Hematopoietic multipotent progenitor cell treated with erythropoietin and hydrocortisone succinate and interleukin-3 and kit ligand, for 15 days (in vitro differentiated cells): ENCODE data around the gene ROBO2.

ENCODE experiments used
- DNase-seq: peaks from one replicate; pipeline ENCODE4 v3.0.0-alpha.2; 2015; ENCODE audit warnings: low spot score

ROBO2 gene

GRCh38 chr3:77189258-77189657 lies 149.4 kb downstream of the ROBO2 start:
- no peak for DNase-seq

GRCh38 chr3:77189684-77190083 lies 149.8 kb downstream of the ROBO2 start:
- DNase-seq, result no peak

GRCh38 chr3:77190374-77190773 lies 150.5 kb downstream of the ROBO2 start:
- DNase-seq, result no peak

- DNase-seq, result no peak
Observed at GRCh38 chr3:77191014-77191413, 151.1 kb downstream of the ROBO2 start.

GRCh38 chr3:77191640-77192039 lies 151.7 kb downstream of the ROBO2 start:
- no peak for DNase-seq

- DNase-seq, result no peak
Observed at GRCh38 chr3:77195766-77196545, 156.1 kb downstream of the ROBO2 start.

GRCh38 chr3:77197408-77197807 lies 157.5 kb downstream of the ROBO2 start:
- no peak for DNase-seq

GRCh38 chr3:77203851-77204250 lies 164.0 kb downstream of the ROBO2 start:
- DNase-seq, result no peak

- no peak for DNase-seq
Observed at GRCh38 chr3:77204788-77205187, 164.9 kb downstream of the ROBO2 start.

- no peak for DNase-seq
Observed at GRCh38 chr3:77207753-77208152, 167.9 kb downstream of the ROBO2 start.

- no peak for DNase-seq
Observed at GRCh38 chr3:77222701-77223100, 182.8 kb downstream of the ROBO2 start.

- no peak for DNase-seq
Observed at GRCh38 chr3:77227567-77227966, 187.7 kb downstream of the ROBO2 start.

- DNase-seq, result no peak
Observed at GRCh38 chr3:77232557-77232956, 192.7 kb downstream of the ROBO2 start.

- no peak for DNase-seq
Observed at GRCh38 chr3:77234004-77234403, 194.1 kb downstream of the ROBO2 start.

GRCh38 chr3:77236118-77236517 lies 196.2 kb downstream of the ROBO2 start:
- no peak for DNase-seq

- DNase-seq, result no peak
Observed at GRCh38 chr3:77240072-77240650, 200.3 kb downstream of the ROBO2 start.

- no peak for DNase-seq
Observed at GRCh38 chr3:77242371-77242770, 202.5 kb downstream of the ROBO2 start.

- no peak for DNase-seq
Observed at GRCh38 chr3:77244981-77245380, 205.1 kb downstream of the ROBO2 start.

GRCh38 chr3:77247061-77247460 lies 207.2 kb downstream of the ROBO2 start:
- DNase-seq, result no peak

- DNase-seq, result no peak
Observed at GRCh38 chr3:77247817-77248216, 207.9 kb downstream of the ROBO2 start.

GRCh38 chr3:77248420-77248819 lies 208.5 kb downstream of the ROBO2 start:
- no peak for DNase-seq

GRCh38 chr3:77251136-77251535 lies 211.2 kb downstream of the ROBO2 start:
- DNase-seq, result no peak

- peak; percentile 2 for DNase-seq
Observed at GRCh38 chr3:77254967-77255831, 215.3 kb downstream of the ROBO2 start.
